H7 (cell line): ENCODE data around the gene IMMP2L. TPM values are rescaled to one million over a fixed set of nuclear protein-coding genes. Genes with fewer than 3 reads are reported as not detected.

ENCODE experiments used
- DNase-seq: peaks from one replicate; pipeline ENCODE4 v3.0.0; 2012
- H3K27me3 ChIP-seq: 2 replicates; pipeline ENCODE4 v1.6.0; 2011; ENCODE audit warnings: mild to moderate bottlenecking, low read length; ENCODE audit not compliant: control insufficient read depth, insufficient read depth
- H3K36me3 ChIP-seq: replicated peaks from 2 replicates; pipeline ENCODE4 v1.5.1; 2011; ENCODE audit warnings: low read length; ENCODE audit not compliant: control insufficient read depth, insufficient read depth
- H3K4me3 ChIP-seq: 2 replicates; pipeline ENCODE4 v1.5.1; 2011; ENCODE audit warnings: low read depth, mild to moderate bottlenecking, control low read depth, low read length, moderate library complexity; ENCODE audit not compliant: insufficient read depth
- total RNA-seq: library from RNA; depleted of rRNA; stranded (reverse); fragments of >200 nt; shearing (Covaris generic); gene quantifications from 2 replicates; pipeline ENCODE4 v1.2.3, GENCODE V29; 2014

The IMMP2L gene
- total RNA-seq, 1 experiment from 2014 or later: 9.2 TPM

DNA sequence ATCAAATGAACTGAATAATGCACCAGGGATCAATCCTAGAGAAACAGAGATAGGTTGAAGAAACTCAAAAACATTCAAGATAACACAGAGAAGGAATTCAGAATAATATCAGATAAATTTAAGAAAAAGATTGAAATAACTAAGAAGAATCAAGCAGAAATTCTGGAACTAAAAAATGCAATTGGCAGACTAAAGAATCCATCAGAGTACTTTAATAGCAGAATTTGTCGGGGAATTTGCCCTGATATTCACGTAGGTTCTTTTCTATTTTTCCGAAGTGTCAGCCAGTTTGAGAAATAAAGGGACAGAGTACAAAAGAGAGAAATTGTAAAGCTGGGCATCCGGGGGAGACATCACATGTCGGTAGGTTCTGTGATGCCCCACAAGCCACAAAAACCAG is 9.4 kb upstream of the IMMP2L start:
- no peak overlapping the region for H3K4me3 ChIP-seq
- no peaks in the 10 kb centered on the region for H3K27me3 ChIP-seq
- DNase-seq: no peak
- no peaks in the 10 kb centered on the region for H3K36me3 ChIP-seq

DNA sequence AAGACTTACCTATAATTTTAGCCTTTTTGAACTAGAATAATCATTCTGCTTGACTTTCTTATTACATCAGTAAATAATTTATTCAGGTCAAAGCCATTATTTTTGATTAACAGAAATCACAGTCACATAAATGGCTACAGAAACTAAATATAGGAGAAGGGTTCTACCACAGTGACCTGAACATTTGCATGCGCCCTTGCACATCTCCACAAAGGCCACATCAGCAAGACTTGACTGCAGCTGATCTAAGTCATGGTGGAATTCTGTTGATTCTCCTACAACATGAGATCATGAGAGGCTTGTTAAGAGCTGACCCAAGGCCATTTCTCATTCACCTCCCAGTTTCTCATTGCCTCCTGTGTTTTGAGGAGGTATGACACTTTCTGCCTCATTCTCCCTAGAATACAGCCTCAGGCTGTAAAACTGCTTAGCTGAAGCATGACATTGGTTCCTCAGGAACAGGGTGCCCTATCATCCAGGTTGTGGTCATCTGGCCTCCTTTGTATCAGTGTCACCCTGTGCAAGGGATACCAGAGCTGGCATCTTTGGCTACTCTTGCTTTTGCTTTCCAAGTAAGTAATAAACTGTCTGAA is 6.7 kb upstream of the IMMP2L start:
- Histone ChIP-seq H3K36me3 (no peaks in the 10 kb centered on the region), H3K27me3 (no peaks in the 10 kb centered on the region), H3K4me3 (no peak overlapping the region)
- no peak for DNase-seq

DNA sequence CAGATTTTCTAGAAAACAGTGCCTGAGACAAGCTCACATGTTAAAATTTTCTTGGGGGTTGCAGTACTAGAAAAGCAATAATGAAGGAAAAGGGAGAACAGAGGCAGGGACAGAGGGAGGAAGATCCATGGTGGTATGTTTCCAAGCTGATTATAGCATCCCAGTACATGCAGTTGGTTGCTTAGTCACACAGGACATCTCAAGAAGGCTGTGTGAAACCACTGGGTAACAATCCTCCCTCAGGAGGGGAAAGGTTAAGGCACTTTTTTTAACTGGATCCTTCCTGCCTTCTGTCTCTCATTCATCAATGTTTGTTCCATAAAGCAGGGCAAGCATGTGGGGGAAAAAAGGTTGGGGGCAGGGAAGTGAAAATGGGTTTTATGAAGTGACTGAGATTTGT is 6.1 kb upstream of the IMMP2L start:
- H3K4me3 ChIP-seq: no peak overlapping the region
- H3K27me3 ChIP-seq: no peaks in the 10 kb centered on the region
- no peaks in the 10 kb centered on the region for H3K36me3 ChIP-seq
- DNase-seq: no peak

DNA sequence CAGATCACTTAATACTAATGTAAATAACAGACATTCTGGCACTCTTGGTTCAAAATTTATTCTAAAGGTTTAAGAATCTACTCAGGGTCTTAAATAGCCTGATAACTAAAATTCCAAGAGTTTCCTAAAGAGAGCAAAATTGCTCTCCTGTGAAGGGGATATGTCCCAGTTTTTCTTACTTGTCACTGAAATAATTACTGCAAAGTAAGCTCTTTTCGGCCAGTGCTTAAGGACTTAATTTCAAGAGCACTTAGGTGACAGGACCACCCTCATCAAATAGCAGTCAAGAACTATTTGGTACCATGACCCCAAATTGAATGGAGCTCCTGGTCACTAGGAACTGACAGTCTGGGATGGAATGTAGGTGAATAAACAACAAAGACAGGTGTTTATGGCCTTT is 1.8 kb upstream of the IMMP2L start:
- no peak overlapping the region for H3K4me3 ChIP-seq
- no peaks in the 10 kb centered on the region for H3K27me3 ChIP-seq
- H3K36me3 ChIP-seq: peaks cover 2% of the 10 kb centered on the region
- no peak for DNase-seq

DNA sequence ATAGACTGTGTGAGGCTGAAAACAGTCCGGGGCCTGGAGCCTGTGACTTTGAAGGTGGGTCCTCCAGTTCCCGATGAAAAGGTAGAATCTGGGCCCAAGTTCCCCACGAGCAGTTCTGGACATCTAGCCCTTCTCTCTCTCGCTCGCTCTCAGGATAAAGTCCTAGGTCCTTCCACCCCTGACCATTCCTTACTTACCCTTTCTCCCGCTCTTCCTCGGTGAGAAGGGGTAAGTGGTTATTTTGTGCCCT is 713 bp downstream of the IMMP2L start:
- DNase-seq: no peak
- Histone ChIP-seq H3K36me3 (peaks cover 2% of the 10 kb centered on the region), H3K4me3 (peak overlapping the region; percentile 92)

DNA sequence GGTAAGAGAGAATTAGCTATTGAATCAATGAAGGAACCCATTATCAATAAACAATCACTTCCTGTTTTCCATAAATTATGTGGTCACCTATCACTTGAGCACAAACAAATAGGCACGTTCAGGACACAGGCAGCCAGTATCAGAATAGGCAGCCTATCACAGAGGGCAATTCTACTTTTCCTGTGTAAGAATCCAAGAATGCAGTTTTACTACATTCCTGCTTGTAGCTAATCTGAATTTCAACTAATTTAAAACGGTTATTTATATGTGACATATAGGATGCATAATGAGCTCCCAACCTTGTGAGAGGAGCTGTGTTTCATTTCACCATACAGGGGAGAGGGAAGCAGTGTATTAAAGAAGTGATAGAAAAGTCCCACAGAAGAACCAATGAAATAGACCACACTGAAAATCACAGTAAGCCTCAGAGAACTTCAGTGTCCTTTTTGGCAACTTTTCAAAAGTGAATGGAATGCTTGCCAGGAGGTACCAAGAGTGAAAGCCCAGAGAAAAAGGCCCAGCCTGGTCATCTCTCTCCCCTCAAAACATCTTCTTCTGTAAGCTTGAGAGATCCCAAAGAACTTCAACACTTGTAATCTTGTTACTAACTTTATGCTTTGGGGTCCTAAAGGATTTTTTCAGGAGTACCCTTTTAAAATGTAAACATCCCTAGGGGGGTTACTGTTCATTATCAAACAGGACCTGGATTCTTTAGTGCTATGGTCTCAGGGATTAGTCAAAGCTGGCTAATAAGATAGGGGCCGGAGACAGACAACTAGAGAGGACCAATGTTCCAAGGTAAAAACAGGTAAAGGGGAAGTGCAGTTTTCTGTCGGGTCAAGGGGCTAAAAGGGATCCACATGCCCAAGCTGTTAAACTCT is 1.3 kb downstream of the IMMP2L start:
- peaks cover 2% of the 10 kb centered on the region for H3K36me3 ChIP-seq
- H3K4me3 ChIP-seq: peak overlapping the region; percentile 92
- H3K27me3 ChIP-seq: no peaks in the 10 kb centered on the region
- no peak for DNase-seq

More for the DNA sequence above, 713 bp downstream of the IMMP2L start:
- H3K27me3 ChIP-seq: no peaks in the 10 kb centered on the region

DNA sequence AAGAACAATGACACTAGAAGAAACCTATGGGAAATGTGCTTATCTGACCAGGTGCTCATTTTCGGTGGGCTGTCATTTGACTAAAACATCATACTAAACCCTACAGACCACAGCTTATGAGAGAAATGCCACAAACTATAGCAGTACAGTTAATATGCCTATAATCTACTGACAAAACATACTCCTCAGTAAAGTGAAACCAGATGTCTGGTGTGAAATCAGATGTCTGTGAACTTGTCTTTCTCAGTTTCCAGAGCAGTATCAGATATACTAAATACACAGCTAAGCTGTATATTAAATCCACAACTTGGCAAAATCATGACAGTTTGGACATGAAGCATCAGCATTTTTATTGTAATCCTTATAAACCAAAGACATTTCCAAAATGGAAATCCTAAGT is 3.3 kb downstream of the IMMP2L start:
- DNase-seq: no peak
- H3K36me3 ChIP-seq: peaks cover 2% of the 10 kb centered on the region
- H3K4me3 ChIP-seq: no peak overlapping the region
- H3K27me3 ChIP-seq: no peaks in the 10 kb centered on the region

DNA sequence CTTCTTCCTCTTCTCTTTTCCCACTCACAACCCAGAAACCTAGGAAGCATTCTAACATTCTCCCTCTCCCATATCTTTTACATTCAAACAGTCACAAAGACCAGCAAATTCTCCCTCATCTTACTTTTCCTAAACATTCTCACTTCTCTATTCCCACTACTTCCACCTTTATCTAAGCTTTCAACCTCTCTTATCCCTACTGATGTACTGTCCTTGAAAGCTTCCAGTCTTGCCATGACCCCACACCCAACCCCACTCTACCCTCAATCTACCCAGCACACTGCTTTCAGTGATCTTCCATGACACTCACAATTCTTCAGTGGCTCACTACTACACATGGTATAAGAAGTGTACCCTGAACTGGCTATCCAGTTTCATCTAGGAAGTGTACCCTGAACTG is 5.3 kb downstream of the IMMP2L start:
- peaks cover 2% of the 10 kb centered on the region for H3K36me3 ChIP-seq

DNA sequence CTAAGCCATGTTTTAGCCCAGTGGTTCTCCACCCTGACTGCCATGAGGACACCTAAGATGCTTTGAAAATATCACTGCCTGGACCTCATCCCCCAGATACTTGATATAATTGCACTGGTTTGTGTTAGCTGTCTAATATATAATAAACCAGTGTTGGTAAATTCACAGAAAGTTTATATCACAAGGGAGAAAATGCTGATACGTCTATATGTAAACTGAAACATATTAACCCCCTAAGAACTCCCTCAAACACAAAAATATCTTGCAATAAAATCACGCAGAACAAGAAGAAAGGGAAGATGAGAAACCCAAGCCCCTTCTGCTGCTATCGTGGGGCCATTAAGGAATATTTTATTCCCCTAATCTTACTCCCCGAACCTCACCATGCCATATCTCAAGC is 8.2 kb downstream of the IMMP2L start:
- Histone ChIP-seq H3K4me3 (no peak overlapping the region), H3K36me3 (no peaks in the 10 kb centered on the region; the same call in 1 of the 2 replicates), H3K27me3 (no peaks in the 10 kb centered on the region)
- no peak for DNase-seq

More for the DNA sequence above, 5.3 kb downstream of the IMMP2L start:
- DNase-seq: no peak
- H3K4me3 ChIP-seq: no peak overlapping the region
- H3K27me3 ChIP-seq: no peaks in the 10 kb centered on the region

DNA sequence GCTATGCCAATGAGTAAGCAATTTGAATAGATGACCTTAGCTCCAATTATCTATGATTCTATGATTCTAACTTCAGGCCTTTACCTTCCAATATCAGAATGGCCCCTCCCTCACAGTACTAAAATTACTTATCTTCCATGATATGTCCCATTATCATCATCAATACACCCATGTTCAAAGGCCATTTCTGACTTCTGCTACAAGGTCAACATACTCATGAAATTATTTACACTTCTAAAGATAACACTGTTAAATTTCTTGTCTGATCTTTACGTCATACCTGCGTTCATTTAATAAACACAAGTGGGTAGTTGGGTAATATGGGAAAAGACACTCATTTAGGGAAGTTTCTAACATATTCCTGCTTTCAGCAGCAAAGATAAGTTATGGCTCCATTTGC is 21.2 kb downstream of the IMMP2L start:
- Histone ChIP-seq H3K4me3 (no peak overlapping the region), H3K36me3 (no peaks in the 10 kb centered on the region), H3K27me3 (no peaks in the 10 kb centered on the region)
- DNase-seq: no peak

DNA sequence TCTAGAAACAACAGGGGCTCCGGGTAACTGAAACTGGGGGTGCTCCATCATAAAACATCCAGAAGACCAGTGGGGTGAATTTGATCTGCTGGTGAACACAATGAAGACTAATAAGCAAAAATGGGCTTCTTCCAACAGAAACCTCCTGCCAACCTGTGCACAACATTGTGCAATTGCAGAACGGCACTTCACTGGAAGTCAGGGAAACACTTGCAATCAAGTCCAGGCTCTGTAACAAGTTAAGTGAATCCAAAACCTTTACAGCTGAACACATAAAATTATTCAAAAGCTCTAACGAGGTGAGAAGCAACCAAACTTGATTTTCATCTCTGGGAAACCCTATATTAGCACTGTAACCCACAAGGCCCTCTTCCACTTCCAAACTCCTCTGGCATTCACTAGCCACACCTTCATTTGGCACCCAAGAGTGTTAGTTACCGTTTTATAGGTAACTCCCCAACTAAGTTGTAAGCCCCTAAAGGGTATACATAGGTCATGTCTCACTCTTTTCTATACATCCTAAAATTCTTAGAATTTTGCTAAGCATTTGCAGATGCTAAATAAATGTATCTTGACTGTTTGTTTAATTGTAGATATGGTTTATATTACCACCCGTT is 22.0 kb downstream of the IMMP2L start:
- DNase-seq: no peak
- Histone ChIP-seq H3K4me3 (no peak overlapping the region), H3K27me3 (no peaks in the 10 kb centered on the region), H3K36me3 (no peaks in the 10 kb centered on the region)

DNA sequence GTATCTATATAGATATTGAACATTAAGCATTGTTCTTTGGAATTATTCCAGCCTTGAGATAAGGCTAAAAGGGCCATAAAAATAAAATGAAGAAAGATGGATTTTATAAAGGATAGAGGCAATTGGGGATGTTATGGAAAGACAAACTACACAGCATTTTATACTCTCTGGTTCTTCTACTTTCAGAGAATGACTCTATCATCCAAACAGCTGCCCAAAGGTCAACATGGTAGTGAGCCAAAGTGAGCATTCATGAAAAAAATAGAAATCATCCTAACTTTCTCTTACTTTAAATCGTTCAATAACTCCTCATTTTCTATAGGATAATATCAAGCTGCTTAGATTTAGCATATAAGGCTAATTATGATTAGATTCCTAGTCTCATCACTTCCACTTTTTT is 25.2 kb downstream of the IMMP2L start:
- DNase-seq: no peak
- no peaks in the 10 kb centered on the region for H3K27me3 ChIP-seq
- no peak overlapping the region for H3K4me3 ChIP-seq
- no peaks in the 10 kb centered on the region for H3K36me3 ChIP-seq

DNA sequence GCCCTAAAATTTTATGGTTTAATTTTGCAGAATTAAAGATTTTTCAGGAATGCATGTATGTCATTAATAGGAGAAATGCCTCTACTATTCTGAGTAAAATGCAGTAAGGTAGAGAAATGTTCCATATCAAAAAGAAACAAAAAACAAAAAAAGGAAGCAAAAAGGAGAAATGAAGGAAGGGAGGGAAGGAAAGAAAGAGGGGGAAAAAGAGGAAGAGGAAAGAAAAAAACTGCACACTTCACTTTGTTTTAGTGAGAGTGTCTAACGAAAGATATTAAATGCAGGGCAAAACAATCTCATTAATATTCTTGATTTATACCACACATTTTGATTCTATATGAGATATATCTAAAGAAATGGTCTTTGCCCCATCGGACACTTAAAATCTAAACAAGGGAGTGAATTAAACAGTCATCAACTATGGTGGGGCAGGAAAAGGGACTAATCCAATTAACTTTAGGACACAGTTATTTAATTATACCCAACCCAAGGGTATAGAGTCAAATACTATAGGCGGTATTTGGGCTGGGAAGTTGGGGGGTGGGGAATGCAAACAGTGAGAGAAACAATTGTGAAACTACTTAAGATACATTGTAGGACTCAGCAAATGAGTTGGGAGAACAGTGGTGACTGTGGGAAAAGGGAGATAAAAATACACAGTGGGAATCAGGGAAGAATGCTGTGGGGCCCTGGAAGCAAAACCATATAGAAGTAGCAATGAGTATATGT is 27.0 kb downstream of the IMMP2L start:
- H3K36me3 ChIP-seq: no peaks in the 10 kb centered on the region
- DNase-seq: no peak
- H3K4me3 ChIP-seq: no peak overlapping the region
- no peaks in the 10 kb centered on the region for H3K27me3 ChIP-seq

DNA sequence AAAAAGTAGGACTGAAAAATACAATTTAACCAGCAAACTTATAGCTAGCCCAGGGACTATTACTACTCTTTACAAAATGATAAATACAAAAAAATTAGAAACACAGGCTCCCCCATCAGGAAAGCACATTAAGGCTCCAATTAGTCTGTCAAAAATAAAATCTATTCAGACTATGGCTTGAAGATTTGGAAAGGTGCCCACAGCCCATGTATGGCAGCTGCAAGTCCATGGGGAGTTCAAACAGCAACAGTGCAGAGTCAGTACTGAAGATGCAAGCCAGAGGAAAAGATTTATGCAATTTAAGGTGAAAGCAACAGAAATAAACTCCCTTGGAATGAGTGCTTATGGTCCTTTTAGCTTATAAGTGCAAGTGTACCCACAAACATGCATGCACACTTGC is 29.7 kb downstream of the IMMP2L start:
- Histone ChIP-seq H3K4me3 (no peak overlapping the region), H3K36me3 (no peaks in the 10 kb centered on the region), H3K27me3 (no peaks in the 10 kb centered on the region)
- DNase-seq: no peak

DNA sequence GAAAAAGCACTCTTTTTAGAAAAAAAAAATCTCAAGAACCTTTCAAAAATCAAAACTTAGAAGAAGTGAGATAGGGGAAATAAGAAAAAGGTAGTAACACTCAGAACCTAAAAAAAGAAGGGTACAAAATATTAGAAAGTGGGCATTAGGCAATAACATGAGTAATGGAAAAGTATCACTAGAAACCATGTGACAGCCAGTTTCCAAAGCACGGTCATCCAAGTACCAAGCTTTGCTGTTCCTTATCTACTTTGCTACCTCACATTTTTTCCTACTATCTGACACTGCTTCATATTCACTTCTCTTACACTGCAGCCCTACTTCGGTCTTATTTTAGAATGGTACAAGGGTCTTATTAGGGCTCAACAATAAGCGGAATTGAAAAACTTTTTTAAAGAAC is 30.3 kb downstream of the IMMP2L start:
- H3K4me3 ChIP-seq: no peak overlapping the region
- H3K36me3 ChIP-seq: no peaks in the 10 kb centered on the region
- no peaks in the 10 kb centered on the region for H3K27me3 ChIP-seq
- DNase-seq: no peak
